ENCODE measurements around the gene UNC5B.
A peak's percentile ranks its signal among the peaks of the same experiment; 100 is the strongest.

The UNC5B gene

GRCh38 chr10:71300555-71301370 lies 88.4 kb downstream of the UNC5B start:
- DNase-seq (ENCODE audit: low spot score) = no peak

- no peak for DNase-seq (ENCODE audit: low spot score)
Measured at GRCh38 chr10:71301371-71301916, 89.1 kb downstream of the UNC5B start.

GRCh38 chr10:71302451-71302850 lies 90.1 kb downstream of the UNC5B start:
- no peak for DNase-seq (ENCODE audit: low spot score)

GRCh38 chr10:71302874-71303568 lies 90.7 kb downstream of the UNC5B start:
- peak; percentile 16 for DNase-seq (ENCODE audit: low spot score)

- no peak for DNase-seq (ENCODE audit: low spot score)
Measured at GRCh38 chr10:71303569-71303907, 91.2 kb downstream of the UNC5B start.

- no peak for DNase-seq (ENCODE audit: low spot score)
Measured at GRCh38 chr10:71304914-71305313, 92.5 kb downstream of the UNC5B start.

- no peak for DNase-seq (ENCODE audit: low spot score)
Measured at GRCh38 chr10:71306979-71307378, 94.6 kb downstream of the UNC5B start.

- no peak for DNase-seq (ENCODE audit: low spot score)
Measured at GRCh38 chr10:71307469-71308085, 95.2 kb downstream of the UNC5B start.

GRCh38 chr10:71308244-71308643 lies 95.9 kb downstream of the UNC5B start:
- no peak for DNase-seq (ENCODE audit: low spot score)

- no peak for DNase-seq (ENCODE audit: low spot score)
Measured at GRCh38 chr10:71308985-71309384, 96.6 kb downstream of the UNC5B start.

GRCh38 chr10:71309919-71310318 lies 97.5 kb downstream of the UNC5B start:
- DNase-seq (ENCODE audit: low spot score) = no peak

GRCh38 chr10:71312220-71312619 lies 99.8 kb downstream of the UNC5B start:
- DNase-seq (ENCODE audit: low spot score) = no peak

GRCh38 chr10:71312811-71313789 lies 100.7 kb downstream of the UNC5B start:
- no peak for DNase-seq (ENCODE audit: low spot score)

- DNase-seq (ENCODE audit: low spot score) = peak; percentile 59
Measured at GRCh38 chr10:71314028-71314693, 101.8 kb downstream of the UNC5B start.

GRCh38 chr10:71314694-71315225 lies 102.4 kb downstream of the UNC5B start:
- no peak for DNase-seq (ENCODE audit: low spot score)

GRCh38 chr10:71316056-71316785 lies 103.9 kb downstream of the UNC5B start:
- DNase-seq (ENCODE audit: low spot score) = no peak

GRCh38 chr10:71316786-71317160 lies 104.4 kb downstream of the UNC5B start:
- no peak for DNase-seq (ENCODE audit: low spot score)

GRCh38 chr10:71317739-71318138 lies 105.4 kb downstream of the UNC5B start:
- DNase-seq (ENCODE audit: low spot score) = no peak

GRCh38 chr10:71319042-71319799 lies 106.9 kb downstream of the UNC5B start, which contains the start of gene SLC29A3:
SLC29A3 (plus strand) TSS chr10:71319259; CDS start chr10:71319310, 51 bp downstream.
- DNase-seq (ENCODE audit: low spot score) = peak; percentile 83

Data from CD4-positive, alpha-beta T cell treated with Interleukin-6 at 100 ng/mL for 8 hours (primary cell).